Measurements from ENCODE around the gene CRAT. TPM values are rescaled to one million over a fixed set of nuclear protein-coding genes. Genes with fewer than 3 reads are reported as not detected.
"Not testable (repeated sequence)": the region's sequence is repeated elsewhere in the genome, so short reads cannot be mapped to it uniquely, and the experiment has no call there.

CRAT gene
- total RNA-seq, 1 experiment from 2014 or later: 10.1 TPM

GRCh38 chr9:129130791-129131190 lies 20.2 kb upstream of the CRAT start:
- intact Hi-C loops (cut with micrococcal nuclease; ENCODE audit: unreplicated experiment): no loop called here
- Histone ChIP-seq H3K27me3 (replicated peaks; ENCODE audit: insufficient read depth, low read depth, low read length, poor library complexity) (no peaks in the 10 kb centered on the region), H3K4me1 (ENCODE audit: insufficient read depth, low read length, poor library complexity, severe bottlenecking) (peaks cover 15% of the 10 kb centered on the region), H3K36me3 (ENCODE audit: insufficient read depth, low read length, poor library complexity, severe bottlenecking) (peaks cover 39% of the 10 kb centered on the region), H3K27ac (ENCODE audit: low read depth, low read length, poor library complexity, severe bottlenecking) (no peak overlapping the region), H3K4me3 (ENCODE audit: low read depth, low read length, poor library complexity, severe bottlenecking) (no peak overlapping the region), H3K9me3 (ENCODE audit: low read depth, low read length, poor library complexity, severe bottlenecking) (no peaks in the 10 kb centered on the region)
- TF ChIP-seq CTCF (conservative IDR thresholded peaks at IDR 0.05; ENCODE audit: low read depth, low read length): no peak
- ChIA-PET CTCF (interaction anchor here (1.2 to 1.5 kb wide), 2 partner anchors 490 to 493 kb away, joined by 4 to 6 read pairs; partner anchors contain the start of gene C9orf50), POLR2A (ENCODE audit: low non-redundant PET) (no interaction called here)
- no TSS peak for BruUV-seq (replicated peaks)
- DNase-seq (ENCODE audit: low spot score): no peak

DNA sequence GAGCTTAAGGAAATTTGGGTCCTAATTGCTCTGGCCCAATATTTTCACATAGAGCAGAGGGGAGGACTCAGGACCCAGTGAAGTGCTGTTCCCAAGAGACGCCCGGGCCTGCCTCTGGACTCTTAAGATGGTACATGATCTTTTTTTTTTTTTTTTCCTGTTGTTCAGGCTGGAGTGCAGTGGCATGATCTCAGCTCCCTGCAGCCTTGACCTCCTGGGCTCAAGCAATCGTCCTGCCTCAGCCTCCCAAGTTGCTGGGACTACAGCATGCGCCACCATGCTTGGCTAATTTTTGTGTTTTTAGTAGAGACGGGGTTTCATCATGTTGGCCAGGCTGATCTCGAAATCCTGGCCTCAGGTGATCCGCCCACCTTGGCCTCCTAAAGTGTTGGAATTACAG lies 19.7 kb upstream of the CRAT start:
- DNase-seq (ENCODE audit: low spot score); H3K4me3 ChIP-seq (ENCODE audit: low read depth, low read length, poor library complexity, severe bottlenecking); BruUV-seq (replicated peaks); H3K27ac ChIP-seq (ENCODE audit: low read depth, low read length, poor library complexity, severe bottlenecking); intact Hi-C loops (cut with micrococcal nuclease; ENCODE audit: unreplicated experiment); H3K27me3 ChIP-seq (replicated peaks; ENCODE audit: insufficient read depth, low read depth, low read length, poor library complexity); H3K9me3 ChIP-seq (ENCODE audit: low read depth, low read length, poor library complexity, severe bottlenecking): not testable (repeated sequence)
- Histone ChIP-seq H3K4me1 (ENCODE audit: insufficient read depth, low read length, poor library complexity, severe bottlenecking) (peaks cover 15% of the 10 kb centered on the region), H3K36me3 (ENCODE audit: insufficient read depth, low read length, poor library complexity, severe bottlenecking) (peaks cover 39% of the 10 kb centered on the region)
- ChIA-PET CTCF (interaction anchor here (1.2 kb wide), 1 partner anchor 494 kb away, joined by 4 read pairs; no protein-coding TSS in a partner anchor), POLR2A (ENCODE audit: low non-redundant PET) (interaction anchor here (0.6 kb wide), 1 partner anchor 45 kb away, joined by 5 read pairs; no protein-coding TSS in a partner anchor)

- Histone ChIP-seq H3K27ac (ENCODE audit: low read depth, low read length, poor library complexity, severe bottlenecking) (no peak overlapping the region), H3K27me3 (replicated peaks; ENCODE audit: insufficient read depth, low read depth, low read length, poor library complexity) (no peaks in the 10 kb centered on the region), H3K36me3 (ENCODE audit: insufficient read depth, low read length, poor library complexity, severe bottlenecking) (peaks cover 39% of the 10 kb centered on the region), H3K9me3 (ENCODE audit: low read depth, low read length, poor library complexity, severe bottlenecking) (no peaks in the 10 kb centered on the region), H3K4me1 (ENCODE audit: insufficient read depth, low read length, poor library complexity, severe bottlenecking) (peaks cover 15% of the 10 kb centered on the region), H3K4me3 (ENCODE audit: low read depth, low read length, poor library complexity, severe bottlenecking) (no peak overlapping the region)
- ChIA-PET POLR2A (ENCODE audit: low non-redundant PET) (no interaction called here), CTCF (no interaction called here)
- BruUV-seq (replicated peaks): no TSS peak
- no peak for TF ChIP-seq CTCF (conservative IDR thresholded peaks at IDR 0.05; ENCODE audit: low read depth, low read length)
- TF ChIP-seq EZH2 (IDR thresholded peaks at IDR 0.05; ENCODE audit: borderline replicate concordance, low read depth, low read length, poor library complexity, severe bottlenecking): no peak
- intact Hi-C loops (cut with micrococcal nuclease; ENCODE audit: unreplicated experiment): no loop called here
- no peak for DNase-seq (ENCODE audit: low spot score)
Measured at GRCh38 chr9:129128689-129129088, 18.1 kb upstream of the CRAT start.

Data from A673 (cell line).